Kidney (tissue), 14 donors: ENCODE results near the gene DLGAP4. TPM values are rescaled to one million over a fixed set of nuclear protein-coding genes. Genes with fewer than 3 reads are reported as not detected.

Experiments
- DNase-seq, 5 donors: peaks; one replicate each; pipeline ENCODE4 v3.0.0-alpha.2; 2013 to 2020
- FAIRE-seq: peaks from 2 replicates; lab custom pipeline; 2012; peaks lifted over from hg19 to GRCh38; lab: Jason Lieb, UNC
- H3K27ac ChIP-seq, 2 donors: one replicate each; pipeline ENCODE4 v1.7.0; 2013; ENCODE audit warnings: low read depth in 2 of 2, low read length in 2 of 2, inconsistent platforms in 1 of 2
- H3K27me3 ChIP-seq: one replicate; pipeline ENCODE4 v1.7.1; 2013; ENCODE audit warnings: low read length, inconsistent platforms; ENCODE audit not compliant: control insufficient read depth, insufficient read depth
- H3K36me3 ChIP-seq, 3 donors: one replicate each; pipeline versions ENCODE4 v1.7.0 to v1.7.1; 2013; ENCODE audit warnings: low read length in 3 of 3, control low read depth in 1 of 3, inconsistent platforms in 1 of 3; ENCODE audit not compliant: insufficient read depth in 3 of 3, control insufficient read depth in 2 of 3
- H3K4me1 ChIP-seq, 3 donors: one replicate each; pipeline versions ENCODE4 v1.7.0 to v1.7.1; 2013; ENCODE audit warnings: low read length in 3 of 3, inconsistent platforms in 1 of 3, low read depth in 1 of 3; ENCODE audit not compliant: control insufficient read depth in 2 of 3, insufficient read depth in 2 of 3
- H3K4me3 ChIP-seq, 3 donors: one replicate each; pipeline versions ENCODE4 v1.7.0 to v1.8.1; 2013; ENCODE audit warnings: low read length in 3 of 3, control low read depth in 1 of 3, inconsistent platforms in 1 of 3
- H3K9ac ChIP-seq, 3 donors: one replicate each; pipeline versions ENCODE4 v1.7.0 to v1.7.1; 2013; ENCODE audit warnings: low read length in 3 of 3, control low read depth in 1 of 3, inconsistent platforms in 1 of 3
- H3K9me3 ChIP-seq, 3 donors: one replicate each; pipeline versions ENCODE4 v1.7.0 to v1.7.1; 2013; ENCODE audit warnings: low read length in 3 of 3, control low read depth in 1 of 3, inconsistent platforms in 1 of 3; ENCODE audit not compliant: control insufficient read depth in 2 of 3, insufficient read depth in 1 of 3
- CTCF ChIP-seq: IDR thresholded peaks from 3 replicates; pipeline ENCODE4 v1.5.1; 2012; ENCODE audit warnings: mild to moderate bottlenecking, moderate library complexity, borderline replicate concordance; ENCODE audit not compliant: insufficient read depth; ENCODE audit errors: extremely low read depth
- intact Hi-C: fragments of 100-400 bp; cut with DNase I; formaldehyde crosslinking; loops from one replicate; pipeline ENCODE4 v1.11.1; 2022
- polyA plus RNA-seq: library from polyadenylated mRNA; stranded (reverse); fragments of 350-450 nt; fragmentation: Illumina TruSeq; extraction: RNeasy Lipid Tissue Mini Kit (QIAGEN cat#74804); gene quantifications from one replicate; pipeline ENCODE4 v1.2.3, GENCODE V29; 2014; ENCODE audit warnings: low read depth, low replicate concordance; ENCODE audit not compliant: insufficient read depth
- total RNA-seq: library from RNA; stranded (reverse); fragmentation: NEBNext Ultra II Directional; extraction: Animal tissue kit (Norgen Biotek cat#: 25700); gene quantifications from one replicate; pipeline ENCODE4 v1.2.1, GENCODE V29; 2021
- donor health status: control.
- donor health status: control.
- donor health status: control.
- donor health status: control.
- donor health status: control.
- donor health status: DM: yes; HTN: yes; CAD: no.
- donor health status: Normal renal cell carcinoma (clear cell type).

The DLGAP4 gene
- total and polyA plus RNA-seq, 2 donors from 2014 or later, result 19.6 to 62.4 TPM

DNA sequence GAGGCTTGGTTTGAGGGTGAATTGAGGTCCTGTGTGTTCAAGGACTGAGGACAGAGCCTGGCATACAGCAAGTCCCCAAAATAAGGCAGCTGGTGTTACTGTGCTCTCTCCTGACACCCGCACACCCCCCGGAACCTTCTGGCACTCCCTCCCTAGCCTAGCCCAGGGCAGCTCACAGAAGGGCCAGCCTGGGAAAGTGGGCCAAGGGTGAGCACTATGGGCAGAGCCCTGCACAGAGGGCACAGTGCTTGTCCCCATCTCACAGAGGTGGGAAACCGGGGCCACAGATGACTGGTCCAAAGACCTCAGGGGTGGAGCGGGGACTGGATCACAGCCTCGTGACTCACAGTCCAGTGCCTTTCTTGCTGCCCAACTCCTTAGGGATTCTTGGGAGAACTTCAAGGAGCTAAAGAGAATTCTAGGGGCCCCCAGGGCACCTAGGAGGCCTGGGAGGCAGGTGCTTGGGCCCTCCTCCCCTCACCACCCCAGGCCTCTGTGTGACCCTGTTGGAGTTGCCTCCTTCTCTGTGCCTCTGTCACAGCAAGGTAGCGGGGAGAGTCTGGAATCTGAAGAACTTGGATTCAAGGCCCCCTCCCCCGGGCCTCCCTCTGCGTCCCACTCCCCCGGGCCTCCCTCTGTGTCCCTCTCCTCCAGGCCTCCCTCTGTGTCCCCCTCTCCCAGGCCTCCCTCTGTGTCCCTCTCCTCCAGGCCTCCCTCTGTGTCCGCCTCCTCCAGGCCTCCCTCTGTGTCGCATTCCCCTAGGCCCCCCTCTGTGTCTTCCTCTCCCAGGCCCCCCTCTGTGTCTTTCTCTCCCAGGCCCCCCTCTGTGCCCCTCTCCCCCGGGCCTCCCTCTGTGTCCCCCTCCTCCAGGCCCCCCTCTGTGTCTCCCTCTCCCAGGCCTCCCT, 13.5 kb downstream of the DLGAP4 start:
- intact Hi-C loops, result no loop called here
- no peaks in the 10 kb centered on the region for H3K27me3 ChIP-seq
- peaks cover 0 to 4% (median 2%) of the 10 kb centered on the region in 3 donors for H3K9me3 ChIP-seq
- H3K9ac ChIP-seq, result no peak overlapping the region
- FAIRE-seq (no peak), DNase-seq (peak in 2 of 5 donors; percentile 31 to 59)
- TF ChIP-seq CTCF, result no peak
- H3K4me1 ChIP-seq, result no peaks in the 10 kb centered on the region
- H3K4me3 ChIP-seq, result no peak overlapping the region
- H3K36me3 ChIP-seq, result no peaks in the 10 kb centered on the region
- H3K27ac ChIP-seq, result no peak overlapping the region

GRCh38 chr20:36320261-36320897, 14.2 kb downstream of the DLGAP4 start:
- peaks cover 0 to 6% (median 0%) of the 10 kb centered on the region in 3 donors for H3K9me3 ChIP-seq
- no peak overlapping the region for H3K9ac ChIP-seq
- intact Hi-C loops, result no loop called here
- no peaks in the 10 kb centered on the region for H3K4me1 ChIP-seq
- FAIRE-seq, result no peak
- no peaks in the 10 kb centered on the region for H3K36me3 ChIP-seq
- H3K27ac ChIP-seq, result no peak overlapping the region
- H3K4me3 ChIP-seq, result no peak overlapping the region
- no peak for TF ChIP-seq CTCF
- H3K27me3 ChIP-seq, result no peaks in the 10 kb centered on the region
- peak in 2 of 5 donors; percentile 12 to 59 for DNase-seq

- FAIRE-seq (no peak), DNase-seq (peak in 2 of 5 donors; percentile 18 to 27)
- H3K4me1 ChIP-seq, result no peaks in the 10 kb centered on the region
- peaks cover 0 to 9% (median 0%) of the 10 kb centered on the region in 3 donors for H3K9me3 ChIP-seq
- no peak for TF ChIP-seq CTCF
- H3K36me3 ChIP-seq, result no peaks in the 10 kb centered on the region
- no peak overlapping the region for H3K4me3 ChIP-seq
- no peak overlapping the region for H3K27ac ChIP-seq
- H3K27me3 ChIP-seq, result no peaks in the 10 kb centered on the region
- intact Hi-C loops, result no loop called here
- H3K9ac ChIP-seq, result no peak overlapping the region
Observed at GRCh38 chr20:36320898-36321695, 15.0 kb downstream of the DLGAP4 start.
